H1 (cell line): ENCODE measurements around the gene FCN2. TPM values are rescaled to one million over a fixed set of nuclear protein-coding genes. Genes with fewer than 3 reads are reported as not detected.

Experiments used
- CTCF ChIA-PET: fragments of 300-600 bp; sonication (Branson Sonifier 250); formaldehyde crosslinking; loops from one replicate; lab custom pipeline; 2021; ENCODE audit not compliant: partially characterized antibody; lab: Charles Lee
- POLR2A ChIA-PET: fragments of 300-600 bp; sonication (Branson Sonifier 250); formaldehyde crosslinking; loops from one replicate; lab custom pipeline; 2021; ENCODE audit warnings: inconsistent platforms; ENCODE audit not compliant: partially characterized antibody; lab: Charles Lee
- DNase-seq, 2 experiments: peaks; one replicate each; pipeline versions ENCODE4 v3.0.0 to v3.0.0-alpha.2; 2010 to 2022; ENCODE audit warnings: low spot score in 2 of 2, low read depth in 1 of 2, mixed read lengths in 1 of 2
- FAIRE-seq: peaks from 2 replicates; lab custom pipeline; 2011; peaks lifted over from hg19 to GRCh38; lab: Jason Lieb, UNC
- H2AFZ ChIP-seq: 2 replicates; pipeline ENCODE4 v1.8.1; 2012; ENCODE audit warnings: low read length, inconsistent platforms
- H2AK5ac ChIP-seq: 2 replicates; pipeline ENCODE4 v1.6.1; 2013; ENCODE audit warnings: low read depth, low read length
- H2BK120ac ChIP-seq: replicated peaks from 2 replicates; pipeline ENCODE3; 2013; ENCODE audit warnings: low read depth, low read length, inconsistent platforms
- H2BK12ac ChIP-seq: 2 replicates; pipeline ENCODE4 v1.6.1; 2013; ENCODE audit warnings: low read depth, low read length
- H2BK15ac ChIP-seq: 2 replicates; pipeline ENCODE4 v1.6.1; 2013; ENCODE audit warnings: low read length
- H2BK20ac ChIP-seq: 2 replicates; pipeline ENCODE4 v1.6.1; 2013; ENCODE audit warnings: low read length
- H2BK5ac ChIP-seq: 2 replicates; pipeline ENCODE4 v1.6.1; 2013; ENCODE audit warnings: low read depth, low read length
- H3K14ac ChIP-seq: 2 replicates; pipeline ENCODE4 v1.6.1; 2013; ENCODE audit warnings: inconsistent platforms; ENCODE audit not compliant: insufficient read length
- H3K18ac ChIP-seq: 2 replicates; pipeline ENCODE4 v1.6.1; 2013; ENCODE audit warnings: low read length; ENCODE audit errors: extremely low read depth
- H3K23ac ChIP-seq: 2 replicates; pipeline ENCODE4 v1.6.1; 2013; ENCODE audit warnings: inconsistent platforms; ENCODE audit not compliant: insufficient read length
- H3K23me2 ChIP-seq: 2 replicates; pipeline ENCODE4 v1.6.1; 2013; ENCODE audit warnings: low read depth, low read length
- H3K27ac ChIP-seq: 2 replicates; pipeline ENCODE4 v1.6.1; 2011; ENCODE audit warnings: low read depth, low read length, inconsistent platforms
- H3K27me3 ChIP-seq, 4 experiments: replicated peaks in 1 of 4; 1 replicate in 1 of 4; 2 replicates in 3 of 4; pipeline versions ENCODE4 v1.6.1 to v1.8.1; 2011 to 2013; ENCODE audit warnings: low read length in 3 of 4, mild to moderate bottlenecking in 3 of 4, inconsistent platforms in 2 of 4, mixed read lengths in 2 of 4, moderate library complexity in 1 of 4; ENCODE audit not compliant: control insufficient read depth in 3 of 4, insufficient read depth in 3 of 4; ENCODE audit errors: extremely low read depth in 1 of 4
- H3K36me3 ChIP-seq, 4 experiments: 2 replicates each; pipeline versions ENCODE4 v1.6.1 to v1.8.1; 2011 to 2013; ENCODE audit warnings: mild to moderate bottlenecking in 4 of 4, low read length in 3 of 4, moderate library complexity in 2 of 4, control low read depth in 1 of 4, inconsistent platforms in 1 of 4; ENCODE audit not compliant: insufficient read depth in 4 of 4, control insufficient read depth in 2 of 4
- H3K4ac ChIP-seq: replicated peaks from 2 replicates; pipeline ENCODE3; 2013; ENCODE audit warnings: low read length, low read depth, mixed read lengths, inconsistent platforms; ENCODE audit not compliant: insufficient read length
- H3K4me1 ChIP-seq, 4 experiments: replicated peaks in 1 of 4; 1 replicate in 1 of 4; 2 replicates in 3 of 4; pipeline versions ENCODE4 v1.6.1 to v1.8.1; 2011 to 2013; ENCODE audit warnings: low read length in 3 of 4, inconsistent platforms in 2 of 4, mixed read lengths in 1 of 4; ENCODE audit not compliant: insufficient read depth in 4 of 4, control insufficient read depth in 3 of 4
- H3K4me2 ChIP-seq, 2 experiments: 2 replicates each; pipeline versions ENCODE4 v1.6.1 to v1.8.1; 2011 to 2013; ENCODE audit warnings: low read depth in 2 of 2, low read length in 2 of 2, control low read depth in 1 of 2, inconsistent platforms in 1 of 2, mild to moderate bottlenecking in 1 of 2; ENCODE audit not compliant: insufficient read depth in 1 of 2
- H3K4me3 ChIP-seq, 4 experiments: fragments of 200-600, 300-600 bp in 1 of 4; sonication (generic), shearing (Covaris generic), sonication (Bioruptor Twin) in 1 of 4; 2 replicates each; pipeline versions ENCODE4 v1.5.1 to v1.8.1; 2011 to 2016; ENCODE audit warnings: low read length in 4 of 4, low read depth in 3 of 4, control low read depth in 2 of 4, inconsistent platforms in 2 of 4, mild to moderate bottlenecking in 2 of 4, mixed read lengths in 1 of 4, moderate library complexity in 1 of 4; ENCODE audit not compliant: insufficient read depth in 2 of 4; ENCODE audit errors: extremely low read depth in 1 of 4
- H3K56ac ChIP-seq: replicated peaks from 2 replicates; pipeline ENCODE3; 2013; ENCODE audit warnings: low read depth, mild to moderate bottlenecking, mixed read lengths, low read length, inconsistent platforms; ENCODE audit not compliant: insufficient read length
- H3K79me1 ChIP-seq: 2 replicates; pipeline ENCODE4 v1.6.1; 2013; ENCODE audit warnings: low read depth, low read length, control low read depth
- H3K79me2 ChIP-seq, 2 experiments: 2 replicates each; pipeline versions ENCODE4 v1.6.1 to v1.8.1; 2012 to 2013; ENCODE audit warnings: low read length in 2 of 2, mild to moderate bottlenecking in 2 of 2, inconsistent platforms in 1 of 2; ENCODE audit not compliant: insufficient read depth in 2 of 2, control insufficient read depth in 1 of 2
- H3K9ac ChIP-seq, 4 experiments: replicated peaks in 1 of 4; 1 replicate in 1 of 4; 2 replicates in 3 of 4; pipeline versions ENCODE4 v1.6.1 to v1.8.1; 2011 to 2013; ENCODE audit warnings: low read depth in 3 of 4, low read length in 3 of 4, control low read depth in 2 of 4, mild to moderate bottlenecking in 2 of 4, moderate library complexity in 2 of 4, inconsistent platforms in 1 of 4; ENCODE audit errors: extremely low read depth in 1 of 4
- H3K9me3 ChIP-seq, 2 experiments: 2 replicates each; pipeline versions ENCODE4 v1.6.1 to v1.8.1; 2012 to 2013; ENCODE audit warnings: mild to moderate bottlenecking in 2 of 2, moderate library complexity in 2 of 2, control low read depth in 1 of 2, inconsistent platforms in 1 of 2, low read depth in 1 of 2, low read length in 1 of 2, mixed read lengths in 1 of 2; ENCODE audit not compliant: insufficient read depth in 2 of 2
- H4K20me1 ChIP-seq, 2 experiments: replicated peaks in 1 of 2; 2 replicates each; pipeline versions ENCODE3 to v1.8.1; 2011 to 2013; ENCODE audit warnings: inconsistent platforms in 2 of 2, low read length in 2 of 2, mild to moderate bottlenecking in 1 of 2; ENCODE audit not compliant: insufficient read depth in 2 of 2, control insufficient read depth in 1 of 2
- H4K5ac ChIP-seq: 2 replicates; pipeline ENCODE4 v1.6.1; 2013; ENCODE audit warnings: low read length, low read depth, mixed read lengths, inconsistent platforms; ENCODE audit not compliant: insufficient read length
- H4K8ac ChIP-seq: 2 replicates; pipeline ENCODE4 v1.8.0; 2013; ENCODE audit warnings: mild to moderate bottlenecking, moderate library complexity, low read length, inconsistent platforms; ENCODE audit not compliant: insufficient read depth; ENCODE audit errors: extremely low read depth
- H4K91ac ChIP-seq: replicated peaks from 2 replicates; pipeline ENCODE3; 2013; ENCODE audit warnings: low read length, mixed read lengths, inconsistent platforms; ENCODE audit not compliant: insufficient read length
- CTBP2 ChIP-seq: IDR thresholded peaks from 2 replicates; pipeline ENCODE4 v1.7.0; 2011; ENCODE audit warnings: borderline replicate concordance, mild to moderate bottlenecking, moderate library complexity, mixed read lengths, low read length; ENCODE audit not compliant: insufficient read depth, insufficient read length
- RXRA ChIP-seq: IDR thresholded peaks from 2 replicates; pipeline ENCODE4 v1.6.1; 2011; ENCODE audit warnings: low read depth, mild to moderate bottlenecking, low read length, moderate library complexity; ENCODE audit not compliant: insufficient read depth
- SIX5 ChIP-seq: IDR thresholded peaks from 2 replicates; pipeline ENCODE4 v1.6.1; 2011; ENCODE audit warnings: mild to moderate bottlenecking, low read depth, low read length
- WGBS, 2 experiments: shearing (Covaris generic) in 1 of 2; methylation state at CpG; one replicate each; pipeline versions ENCODE4 v1.1.6 to v1.1.7; 2013 to 2015; ENCODE audit warnings: low lambda C conversion rate in 2 of 2, mixed read lengths in 2 of 2, inconsistent platforms in 1 of 2, low coverage in 1 of 2, missing lambda C conversion rate in 1 of 2; ENCODE audit not compliant: insufficient replicate concordance in 2 of 2, insufficient coverage in 1 of 2, insufficient read length in 1 of 2; ENCODE audit errors: extremely low coverage in 1 of 2, missing lambda C conversion rate in 1 of 2; 5-methylcytosine and 5-hydroxymethylcytosine counted together
- polyA plus RNA-seq, 7 experiments: library from polyadenylated mRNA; depleted of rRNA in 3 of 7; stranded (reverse) in 5 of 7; unstranded in 2 of 7; fragments of >200 nt in 5 of 7; fragments of 200-250 nt in 2 of 7; gene quantifications; 1 replicate in 5 of 7; 2 replicates in 1 of 7; 4 replicates in 1 of 7; pipeline versions ENCODE4 v1.2.1 to v1.2.3, GENCODE V29; 2011 to 2013; ENCODE audit warnings: missing spikeins in 2 of 7, mixed read lengths in 2 of 7
- total RNA-seq: library from RNA; stranded (reverse); fragmentation: NEBNext Ultra II Directional; extraction: Animal tissue kit (Norgen Biotek cat#: 25700); gene quantifications from 2 replicates; pipeline ENCODE4 v1.2.1, GENCODE V29; 2021

Gene FCN2
- total and polyA plus RNA-seq, 2 of the 8 experiments (the other 6 are each of a cell fraction or from before 2014, with no cell fraction given) = not detected

GRCh38 chr9:134918646-134919045 is 38.0 kb downstream of the FCN2 start:
- no peak overlapping the region for H3K18ac ChIP-seq
- no peak for TF ChIP-seq CTBP2
- TF ChIP-seq SIX5 = no peak
- no peak for TF ChIP-seq RXRA
- H2AFZ ChIP-seq = no peak overlapping the region
- no peaks in the 10 kb centered on the region for H3K79me1 ChIP-seq
- no peak overlapping the region for H3K4me2 ChIP-seq
- H2BK20ac ChIP-seq = no peak overlapping the region
- H3K56ac ChIP-seq = no peak overlapping the region
- WGBS, 2 experiments = 93% methylated on average over 10 of the region's 10 CpGs; no CpG with 5 or more reads in 1 of the 2 experiments
- H2BK120ac ChIP-seq = no peak overlapping the region
- no peak overlapping the region for H4K91ac ChIP-seq
- no peak overlapping the region for H3K27ac ChIP-seq
- no peak overlapping the region for H4K5ac ChIP-seq
- ChIA-PET CTCF (no interaction called here), POLR2A (no interaction called here)
- H3K27me3 ChIP-seq = no peaks in the 10 kb centered on the region
- no peaks in the 10 kb centered on the region for H4K20me1 ChIP-seq
- no peak overlapping the region for H2BK12ac ChIP-seq
- H3K36me3 ChIP-seq = no peaks in the 10 kb centered on the region
- no peak for FAIRE-seq
- no peaks in the 10 kb centered on the region for H3K23me2 ChIP-seq
- no peak overlapping the region for H3K4ac ChIP-seq
- H2BK15ac ChIP-seq = no peak overlapping the region
- H3K23ac ChIP-seq = no peak overlapping the region
- no peak overlapping the region for H3K14ac ChIP-seq
- H3K79me2 ChIP-seq = no peaks in the 10 kb centered on the region
- H3K9me3 ChIP-seq = no peaks in the 10 kb centered on the region; a peak in 1 of 4 replicates
- H2AK5ac ChIP-seq = no peak overlapping the region
- no peak for DNase-seq
- no peak overlapping the region for H3K9ac ChIP-seq
- H2BK5ac ChIP-seq = no peak overlapping the region
- no peak overlapping the region for H3K4me3 ChIP-seq
- 0 out of 2 replicates have a peak overlapping the region, but pooled peaks have one; percentile 4 for H4K8ac ChIP-seq
- H3K4me1 ChIP-seq = no peaks in the 10 kb centered on the region; a peak in 1 of 7 replicates
